Measurements from ENCODE around the gene PTPRH. TPM values are rescaled to one million over a fixed set of nuclear protein-coding genes. Genes with fewer than 3 reads are reported as not detected.

The PTPRH gene
- total RNA-seq, 4 donors from 2014 or later: 1.2 to 3.9 (median 2.1) TPM

DNA sequence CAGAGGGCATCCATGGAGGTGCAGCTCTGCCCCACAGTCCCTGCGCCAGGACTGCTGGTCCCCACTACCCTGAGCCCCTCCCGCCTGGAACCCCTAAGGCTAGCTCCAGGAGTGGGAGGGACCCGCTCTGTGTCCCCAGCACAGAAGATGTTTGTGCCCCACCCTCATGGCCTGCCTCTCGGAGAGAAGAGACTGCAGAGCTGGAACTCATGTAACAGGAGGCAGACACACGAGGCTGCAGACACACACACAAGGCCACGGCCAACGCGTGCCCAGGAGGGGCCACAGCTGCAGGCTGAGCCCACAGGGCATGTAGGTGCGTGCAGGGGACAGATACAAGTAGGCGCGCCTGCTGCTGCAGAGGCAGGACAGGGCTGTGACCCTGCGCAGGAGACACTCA, 29.7 kb upstream of the PTPRH start:
- Histone ChIP-seq H3K9me3 (no peaks in the 10 kb centered on the region), H3K4me3 (no peak overlapping the region), H3K36me3 (peaks cover 4 to 97% (median 51%) of the 10 kb centered on the region in 3 donors), H3K27ac (no peak overlapping the region), H3K4me1 (no peaks in the 10 kb centered on the region), H3K27me3 (no peaks in the 10 kb centered on the region)
- no peak for DNase-seq (ENCODE audit: low spot score in 2 of 2)
- WGBS, 2 donors: 92% methylated on average over 11 to 12 of the region's 12 CpGs
- no peak for TF ChIP-seq EP300 (IDR thresholded peaks at IDR 0.05)
- TF ChIP-seq POLR2A (IDR thresholded peaks at IDR 0.05): no peak
- TF ChIP-seq, protein P1, sequence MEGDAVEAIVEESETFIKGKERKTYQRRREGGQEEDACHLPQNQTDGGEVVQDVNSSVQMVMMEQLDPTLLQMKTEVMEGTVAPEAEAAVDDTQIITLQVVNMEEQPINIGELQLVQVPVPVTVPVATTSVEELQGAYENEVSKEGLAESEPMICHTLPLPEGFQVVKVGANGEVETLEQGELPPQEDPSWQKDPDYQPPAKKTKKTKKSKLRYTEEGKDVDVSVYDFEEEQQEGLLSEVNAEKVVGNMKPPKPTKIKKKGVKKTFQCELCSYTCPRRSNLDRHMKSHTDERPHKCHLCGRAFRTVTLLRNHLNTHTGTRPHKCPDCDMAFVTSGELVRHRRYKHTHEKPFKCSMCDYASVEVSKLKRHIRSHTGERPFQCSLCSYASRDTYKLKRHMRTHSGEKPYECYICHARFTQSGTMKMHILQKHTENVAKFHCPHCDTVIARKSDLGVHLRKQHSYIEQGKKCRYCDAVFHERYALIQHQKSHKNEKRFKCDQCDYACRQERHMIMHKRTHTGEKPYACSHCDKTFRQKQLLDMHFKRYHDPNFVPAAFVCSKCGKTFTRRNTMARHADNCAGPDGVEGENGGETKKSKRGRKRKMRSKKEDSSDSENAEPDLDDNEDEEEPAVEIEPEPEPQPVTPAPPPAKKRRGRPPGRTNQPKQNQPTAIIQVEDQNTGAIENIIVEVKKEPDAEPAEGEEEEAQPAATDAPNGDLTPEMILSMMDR (IDR thresholded peaks at IDR 0.05): no peak

DNA sequence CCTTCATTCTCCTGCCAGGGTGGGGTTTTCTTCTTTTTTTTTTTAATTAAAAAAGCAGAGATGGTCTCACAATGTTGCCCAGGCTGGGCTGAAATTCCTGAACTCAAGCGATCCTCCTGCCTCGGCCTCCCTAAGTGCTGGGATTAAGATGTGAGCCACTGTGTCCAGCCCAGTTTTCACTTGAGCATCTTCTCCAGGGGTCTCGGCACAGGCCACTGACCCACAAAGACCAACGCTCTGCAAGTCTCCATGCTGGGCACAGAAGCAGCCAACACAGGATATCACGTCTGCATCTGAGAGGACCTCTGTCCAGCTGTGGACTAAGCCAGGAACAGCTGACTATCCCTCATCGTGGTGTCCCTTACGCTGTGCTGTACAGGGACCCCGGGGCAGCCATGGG, 28.7 kb upstream of the PTPRH start:
- WGBS, 2 donors: 83 to 92% methylated on average over 6 to 8 of the region's 8 CpGs
- Histone ChIP-seq H3K27ac (no peak overlapping the region), H3K27me3 (no peaks in the 10 kb centered on the region), H3K9me3 (no peaks in the 10 kb centered on the region), H3K4me1 (no peaks in the 10 kb centered on the region), H3K36me3 (peaks cover 4 to 98% (median 51%) of the 10 kb centered on the region in 3 donors), H3K4me3 (no peak overlapping the region)
- DNase-seq (ENCODE audit: low spot score in 2 of 2): no peak
- TF ChIP-seq, protein P1 (IDR thresholded peaks at IDR 0.05): no peak
- TF ChIP-seq POLR2A (IDR thresholded peaks at IDR 0.05) (no peak), EP300 (IDR thresholded peaks at IDR 0.05) (no peak)

DNA sequence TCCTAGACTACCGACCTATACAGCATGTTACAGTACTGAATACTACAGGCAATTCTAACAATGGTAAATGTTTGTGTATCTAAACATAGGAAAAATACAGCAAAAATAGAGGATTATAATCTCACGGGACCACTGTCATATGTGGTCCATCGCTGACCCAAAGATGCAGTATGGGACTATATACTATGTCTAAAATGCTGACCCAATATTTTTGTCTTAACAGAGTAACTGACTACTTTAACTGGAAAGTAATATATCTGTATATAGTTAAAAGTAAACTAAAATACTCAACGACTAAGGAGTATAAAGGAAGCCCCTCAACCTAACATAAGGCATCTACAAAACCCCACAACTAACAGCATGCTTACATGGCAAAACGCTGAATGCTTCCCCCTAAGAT, 23.7 kb upstream of the PTPRH start:
- TF ChIP-seq POLR2A (IDR thresholded peaks at IDR 0.05): no peak
- TF ChIP-seq, protein P1 (IDR thresholded peaks at IDR 0.05): no peak
- no peak for TF ChIP-seq EP300 (IDR thresholded peaks at IDR 0.05)

DNA sequence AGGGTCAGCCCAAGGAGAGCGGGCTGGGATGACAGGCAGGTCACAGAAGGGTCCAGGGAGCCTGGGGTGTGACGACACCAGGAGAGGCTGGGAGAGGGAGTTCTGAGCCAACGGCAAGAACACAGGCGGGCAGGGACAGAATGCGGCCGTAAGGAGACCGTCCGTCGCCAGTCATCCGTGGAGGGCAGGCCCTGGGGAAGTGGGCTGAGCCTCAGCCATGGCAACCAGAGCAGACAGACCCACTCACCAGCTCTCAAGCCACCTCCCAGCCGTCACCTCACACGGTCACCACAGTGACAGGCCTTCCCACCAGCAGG, 22.9 kb upstream of the PTPRH start:
- Histone ChIP-seq H3K4me3 (no peak overlapping the region), H3K9me3 (no peaks in the 10 kb centered on the region), H3K27me3 (no peaks in the 10 kb centered on the region), H3K4me1 (no peaks in the 10 kb centered on the region), H3K27ac (no peak overlapping the region), H3K36me3 (peaks cover 0 to 98% (median 38%) of the 10 kb centered on the region in 3 donors)
- 84 to 86% methylated on average over 12 of the region's 12 CpGs for WGBS, 2 donors
- TF ChIP-seq EP300 (IDR thresholded peaks at IDR 0.05) (no peak), POLR2A (IDR thresholded peaks at IDR 0.05) (no peak)
- TF ChIP-seq, protein P1 (IDR thresholded peaks at IDR 0.05): no peak
- no peak for DNase-seq (ENCODE audit: low spot score in 2 of 2)

More for the DNA sequence above, 23.7 kb upstream of the PTPRH start:
- no peaks in the 10 kb centered on the region for H3K9me3 ChIP-seq
- no peaks in the 10 kb centered on the region for H3K4me1 ChIP-seq
- DNase-seq (ENCODE audit: low spot score in 2 of 2): no peak
- 84 to 90% methylated on average over 5 of the region's 5 CpGs for WGBS, 2 donors
- H3K36me3 ChIP-seq: peaks cover 0 to 98% (median 43%) of the 10 kb centered on the region in 3 donors
- H3K27me3 ChIP-seq: no peaks in the 10 kb centered on the region
- no peak overlapping the region for H3K4me3 ChIP-seq
- no peak overlapping the region for H3K27ac ChIP-seq

DNA sequence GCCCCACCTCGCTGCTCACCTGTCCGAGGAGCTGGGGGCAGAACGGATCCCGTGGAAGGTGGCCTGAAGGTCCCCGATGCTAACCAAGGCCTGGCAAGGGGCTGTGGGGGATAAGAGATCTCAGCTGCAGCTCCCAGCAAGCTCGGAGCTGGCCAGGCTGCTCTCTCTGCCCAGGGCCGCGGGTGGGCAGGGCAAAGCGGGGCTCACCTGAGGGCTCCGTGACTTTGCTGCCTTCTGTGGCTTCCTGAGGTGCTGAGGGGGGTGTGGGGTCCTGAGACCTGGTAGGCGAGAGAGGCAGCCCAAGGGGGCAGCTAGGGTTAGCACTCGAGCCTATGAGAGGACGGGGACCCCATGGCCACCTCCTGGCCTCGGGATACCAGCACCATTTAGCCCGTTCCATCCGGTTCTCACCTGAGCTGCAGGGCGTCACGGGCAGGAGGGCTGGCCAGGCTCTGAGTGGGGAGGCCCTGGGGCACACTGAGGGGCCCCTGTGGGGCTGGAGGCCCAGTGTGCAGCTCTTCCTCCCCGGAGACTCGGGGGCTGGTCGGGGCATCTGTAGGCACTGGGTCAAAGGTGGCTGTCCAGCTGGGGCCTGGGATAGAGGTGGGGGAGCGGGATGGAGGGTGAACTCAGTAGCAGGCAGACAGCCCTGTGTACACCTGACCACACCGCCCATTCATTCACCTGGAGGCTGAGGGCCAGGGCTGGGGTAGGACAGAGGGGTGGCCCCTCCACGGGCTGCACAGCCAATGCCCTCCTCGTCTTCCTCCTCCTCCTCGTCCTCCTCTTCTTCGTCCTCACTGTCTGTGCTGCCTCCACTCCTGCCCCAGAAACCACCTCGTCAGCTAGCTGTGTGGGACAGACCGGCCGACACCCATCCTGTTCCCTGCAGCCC, 22.3 kb upstream of the PTPRH start:
- TF ChIP-seq EP300 (IDR thresholded peaks at IDR 0.05) (no peak), POLR2A (IDR thresholded peaks at IDR 0.05) (no peak)
- 87 to 88% methylated on average over 22 to 29 of the region's 30 CpGs for WGBS, 2 donors
- Histone ChIP-seq H3K36me3 (peaks cover 0 to 98% (median 32%) of the 10 kb centered on the region in 3 donors), H3K27me3 (no peaks in the 10 kb centered on the region), H3K4me1 (no peaks in the 10 kb centered on the region), H3K9me3 (no peaks in the 10 kb centered on the region), H3K27ac (no peak overlapping the region), H3K4me3 (no peak overlapping the region)
- no peak for DNase-seq (ENCODE audit: low spot score in 2 of 2)
